Mucosa of rectum (tissue), 2 donors: Measurements from ENCODE around the gene ADORA3.
A peak's percentile ranks its signal among the peaks of the same experiment; 100 is the strongest.

Experiments
- H3K27ac ChIP-seq, 2 donors: one replicate each; pipeline ENCODE4 v1.7.0; 2013; ENCODE audit warnings: inconsistent platforms in 2 of 2, low read depth in 2 of 2, low read length in 2 of 2
- H3K27me3 ChIP-seq, 2 donors: one replicate each; pipeline ENCODE4 v1.7.0; 2013; ENCODE audit warnings: low read length in 2 of 2; ENCODE audit not compliant: control insufficient read depth in 2 of 2, insufficient read depth in 2 of 2
- H3K36me3 ChIP-seq, 2 donors: one replicate each; pipeline ENCODE4 v1.7.0; 2013; ENCODE audit warnings: low read length in 2 of 2; ENCODE audit not compliant: control insufficient read depth in 2 of 2, insufficient read depth in 2 of 2
- H3K4me1 ChIP-seq, 2 donors: one replicate each; pipeline ENCODE4 v1.7.0; 2013; ENCODE audit warnings: low read length in 2 of 2, mild to moderate bottlenecking in 1 of 2; ENCODE audit not compliant: control insufficient read depth in 2 of 2, insufficient read depth in 2 of 2
- H3K4me3 ChIP-seq, 2 donors: one replicate each; pipeline ENCODE4 v1.7.0; 2013; ENCODE audit warnings: low read length in 2 of 2
- H3K9ac ChIP-seq, 2 donors: one replicate each; pipeline ENCODE4 v1.7.0; 2013; ENCODE audit warnings: low read length in 2 of 2, low read depth in 1 of 2, mild to moderate bottlenecking in 1 of 2
- H3K9me3 ChIP-seq, 2 donors: one replicate each; pipeline ENCODE4 v1.7.0; 2013; ENCODE audit warnings: low read length in 2 of 2; ENCODE audit not compliant: control insufficient read depth in 2 of 2
- donor health status: healthy.
- donor health status: Normal muscosa, but diverticular disease.

The ADORA3 gene

DNA sequence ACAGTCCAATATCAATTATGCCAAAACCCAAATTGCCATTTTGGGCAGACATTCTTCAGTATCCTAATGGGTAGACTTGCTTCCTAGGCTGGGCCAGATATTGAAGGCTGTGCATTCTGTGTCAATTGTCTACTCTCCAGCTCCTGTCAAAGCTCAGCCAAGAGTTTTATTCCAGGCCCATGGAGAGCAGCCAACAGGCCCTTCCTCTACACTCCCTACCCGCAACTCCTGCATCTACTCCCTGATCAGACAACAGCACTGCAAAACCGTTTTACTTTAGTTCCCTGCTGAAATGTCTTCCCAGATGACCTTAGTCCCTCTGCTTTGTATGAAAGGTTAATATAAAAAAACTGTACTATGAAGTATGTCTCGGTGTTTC is 6.6 kb upstream of the ADORA3 start:
- Histone ChIP-seq H3K36me3 (no peaks in the 10 kb centered on the region), H3K4me1 (peaks cover 30% of the 10 kb centered on the region in 2 donors), H3K27me3 (no peaks in the 10 kb centered on the region), H3K9me3 (no peaks in the 10 kb centered on the region), H3K4me3 (no peak overlapping the region), H3K27ac (no peak overlapping the region), H3K9ac (no peak overlapping the region)

DNA sequence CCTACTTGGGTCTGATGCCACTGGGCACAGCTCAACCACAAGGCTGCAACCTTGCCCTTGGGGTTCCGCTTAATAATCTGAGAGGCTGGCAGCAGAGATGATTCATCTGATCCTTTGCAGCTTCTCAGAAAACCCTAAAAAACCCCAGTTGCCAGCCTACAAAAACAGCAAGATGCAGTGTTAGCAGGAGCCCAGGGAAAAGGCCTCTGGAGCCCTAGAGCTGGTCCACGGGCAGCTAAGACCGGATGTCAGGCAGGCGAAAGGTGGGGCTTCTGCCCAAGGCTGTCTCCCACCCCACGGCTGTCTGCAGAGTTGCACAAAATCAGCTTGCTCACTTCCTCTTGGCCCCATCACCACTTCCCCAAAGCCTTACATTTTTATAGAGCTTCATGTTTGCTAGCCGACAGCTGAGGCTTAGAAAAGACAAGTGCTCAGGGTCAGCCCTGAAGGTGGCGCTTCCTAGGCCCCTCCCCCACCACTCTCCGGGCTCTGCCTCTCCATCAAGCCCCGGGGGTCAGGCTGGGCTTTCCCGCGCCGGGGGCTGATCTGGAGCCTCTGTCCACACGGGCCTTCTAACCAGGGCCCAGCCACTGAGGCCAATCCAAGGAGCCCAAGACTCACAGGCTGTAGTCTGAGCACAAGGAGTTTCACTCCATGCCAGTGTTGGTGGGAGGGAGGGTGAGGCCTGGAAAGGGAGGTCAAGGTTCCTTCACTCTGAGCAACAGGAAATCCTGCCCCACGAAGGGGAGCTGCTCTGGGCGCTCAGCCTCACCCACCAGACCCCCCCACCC is 4.2 kb upstream of the ADORA3 start:
- H3K4me1 ChIP-seq = peaks cover 32 to 33% of the 10 kb centered on the region in 2 donors
- no peaks in the 10 kb centered on the region for H3K36me3 ChIP-seq
- no peaks in the 10 kb centered on the region for H3K9me3 ChIP-seq
- peak overlapping the region; percentile 79 to 84 for H3K9ac ChIP-seq
- H3K27me3 ChIP-seq = no peaks in the 10 kb centered on the region
- H3K27ac ChIP-seq = peak overlapping the region; percentile 96 to 99
- H3K4me3 ChIP-seq = peak overlapping the region; percentile 65 to 77

DNA sequence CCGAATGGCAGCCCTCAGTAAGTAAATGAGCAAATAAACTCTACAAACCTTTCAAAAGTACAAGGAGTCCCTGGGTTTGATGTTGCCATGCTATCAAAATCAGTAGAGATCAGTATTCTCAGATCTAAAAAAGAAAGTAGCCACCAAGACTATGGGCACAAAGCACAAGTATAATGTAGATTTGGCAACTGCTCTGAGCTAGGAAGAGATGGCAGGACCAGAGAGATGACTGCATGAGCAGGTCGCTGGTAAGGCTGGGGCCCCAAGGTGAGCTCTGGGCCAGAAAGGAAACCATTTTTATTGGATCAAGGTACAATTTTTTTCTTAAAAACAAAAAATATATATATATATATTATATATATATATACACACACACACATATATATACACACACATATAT is 3.1 kb upstream of the ADORA3 start:
- H3K4me1 ChIP-seq = peaks cover 32 to 33% of the 10 kb centered on the region in 2 donors

DNA sequence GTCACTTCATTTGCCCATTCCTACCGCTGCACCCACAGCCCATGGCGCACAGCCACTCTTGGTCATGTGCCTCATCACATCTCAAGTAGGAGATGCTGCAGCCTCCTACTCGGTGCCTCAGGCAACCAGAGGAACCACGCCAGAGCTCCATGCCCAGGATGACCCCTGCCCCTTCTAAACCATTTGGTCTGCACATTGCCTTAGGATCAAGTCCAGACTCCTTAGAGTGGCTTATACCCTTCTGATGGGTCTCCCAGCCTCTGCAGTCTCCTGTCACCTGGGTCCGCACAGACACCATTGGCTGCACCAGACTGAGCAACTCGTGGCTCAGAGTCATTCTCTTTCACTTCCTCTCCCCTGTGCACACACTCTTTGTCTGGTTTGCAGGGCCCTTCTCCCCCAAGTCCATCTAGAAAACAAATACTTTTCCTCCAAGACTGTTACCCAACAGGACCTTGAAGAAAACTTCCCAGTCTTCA is 2.2 kb upstream of the ADORA3 start:
- no peaks in the 10 kb centered on the region for H3K27me3 ChIP-seq
- no peaks in the 10 kb centered on the region for H3K36me3 ChIP-seq
- peak overlapping the region; percentile 44 to 56 for H3K27ac ChIP-seq
- H3K4me1 ChIP-seq = peaks cover 32 to 33% of the 10 kb centered on the region in 2 donors
- peak overlapping the region in 1 of 2 donors; percentile 16 for H3K4me3 ChIP-seq
- no peaks in the 10 kb centered on the region for H3K9me3 ChIP-seq
- no peak overlapping the region for H3K9ac ChIP-seq

More for the DNA sequence above, 3.1 kb upstream of the ADORA3 start:
- no peak overlapping the region for H3K4me3 ChIP-seq
- H3K9ac ChIP-seq = peak overlapping the region in 1 of 2 donors; percentile 14
- H3K27ac ChIP-seq = peak overlapping the region; percentile 44 to 56
- H3K36me3 ChIP-seq = no peaks in the 10 kb centered on the region
- no peaks in the 10 kb centered on the region for H3K27me3 ChIP-seq
- H3K9me3 ChIP-seq = no peaks in the 10 kb centered on the region

DNA sequence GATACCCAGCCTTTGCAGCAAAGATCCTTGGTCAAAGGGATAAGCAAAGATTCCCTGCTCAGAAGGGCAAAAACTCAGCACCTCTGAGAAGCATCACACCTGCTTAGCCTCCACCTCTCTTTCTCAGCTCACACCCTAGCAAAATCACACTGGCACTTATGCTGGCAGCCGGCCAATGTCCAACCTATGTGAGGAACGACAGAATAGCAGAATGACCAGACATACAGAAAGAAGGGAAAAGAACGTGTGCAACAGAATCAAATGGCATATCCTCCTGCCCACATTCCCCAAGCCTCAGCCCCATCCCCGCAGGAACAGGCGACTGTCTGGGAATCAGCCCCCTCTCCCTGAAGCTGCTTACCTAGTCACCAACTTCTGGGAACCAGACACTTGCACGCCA is 664 bp upstream of the ADORA3 start:
- Histone ChIP-seq H3K27me3 (no peaks in the 10 kb centered on the region), H3K27ac (peak overlapping the region; percentile 15 to 52), H3K4me1 (peaks cover 24 to 32% of the 10 kb centered on the region in 2 donors), H3K4me3 (no peak overlapping the region), H3K9ac (no peak overlapping the region), H3K36me3 (no peaks in the 10 kb centered on the region), H3K9me3 (no peaks in the 10 kb centered on the region)

DNA sequence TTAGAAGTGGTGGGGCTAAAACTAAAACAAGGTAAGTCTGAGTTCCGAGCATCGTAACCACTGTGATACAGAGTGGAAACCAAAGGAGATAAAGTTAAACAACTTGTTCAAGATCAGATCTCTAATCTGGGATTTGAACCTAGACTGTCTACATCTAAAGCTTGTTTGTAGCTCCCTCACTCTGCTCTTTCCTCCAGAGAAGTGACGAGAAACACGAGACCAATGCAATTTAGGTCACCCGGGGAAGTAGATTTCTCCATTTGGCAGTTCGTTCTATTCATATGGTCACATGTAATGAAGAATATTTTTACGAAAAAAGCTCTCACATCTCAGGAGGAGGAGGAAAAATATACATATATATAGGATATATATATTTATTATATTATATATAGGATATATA is 1.8 kb downstream of the ADORA3 start:
- Histone ChIP-seq H3K27me3 (no peaks in the 10 kb centered on the region), H3K27ac (no peak overlapping the region), H3K9me3 (no peaks in the 10 kb centered on the region), H3K4me3 (peak overlapping the region in 1 of 2 donors; percentile 8), H3K36me3 (no peaks in the 10 kb centered on the region), H3K4me1 (peaks cover 9 to 13% of the 10 kb centered on the region in 2 donors), H3K9ac (no peak overlapping the region)

DNA sequence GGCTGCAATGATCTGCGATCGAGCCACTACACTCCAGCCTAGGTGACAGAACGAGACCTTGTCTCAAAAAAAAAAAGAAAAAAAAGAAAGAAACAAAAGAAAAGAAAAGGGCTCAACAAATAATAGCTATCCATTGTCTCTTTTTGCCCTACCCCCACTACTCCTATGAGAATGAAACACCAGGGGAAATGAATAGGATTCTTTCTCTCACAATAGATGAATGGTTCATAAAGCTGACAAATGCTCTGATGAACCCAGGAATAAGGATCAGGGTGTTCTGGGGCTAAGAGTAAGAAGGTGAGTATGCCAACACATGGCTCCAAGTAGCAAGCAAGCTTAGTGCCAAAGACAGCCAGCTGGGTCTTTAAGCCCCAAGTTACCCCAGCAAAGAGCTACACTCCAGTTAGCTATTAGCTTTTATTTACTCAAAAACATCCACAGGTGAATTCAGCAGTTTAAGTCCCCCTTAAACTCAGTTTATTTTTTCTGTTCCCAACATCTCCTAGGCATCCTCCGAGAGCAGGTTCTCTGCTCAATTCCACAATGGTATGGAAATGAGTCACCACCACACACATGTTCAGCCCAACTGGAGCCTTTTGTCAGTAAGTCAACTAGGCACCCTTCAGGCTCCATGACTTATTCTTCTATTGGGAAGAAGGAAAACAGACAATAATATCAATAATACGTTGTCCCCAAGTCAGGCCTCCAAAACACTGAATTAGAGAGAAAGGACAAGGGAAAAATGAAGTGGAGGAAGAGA is 4.2 kb downstream of the ADORA3 start:
- Histone ChIP-seq H3K27me3 (no peaks in the 10 kb centered on the region), H3K9ac (no peak overlapping the region), H3K27ac (no peak overlapping the region), H3K4me1 (peaks cover 2 to 3% of the 10 kb centered on the region in 2 donors), H3K9me3 (no peaks in the 10 kb centered on the region), H3K36me3 (no peaks in the 10 kb centered on the region), H3K4me3 (no peak overlapping the region)

DNA sequence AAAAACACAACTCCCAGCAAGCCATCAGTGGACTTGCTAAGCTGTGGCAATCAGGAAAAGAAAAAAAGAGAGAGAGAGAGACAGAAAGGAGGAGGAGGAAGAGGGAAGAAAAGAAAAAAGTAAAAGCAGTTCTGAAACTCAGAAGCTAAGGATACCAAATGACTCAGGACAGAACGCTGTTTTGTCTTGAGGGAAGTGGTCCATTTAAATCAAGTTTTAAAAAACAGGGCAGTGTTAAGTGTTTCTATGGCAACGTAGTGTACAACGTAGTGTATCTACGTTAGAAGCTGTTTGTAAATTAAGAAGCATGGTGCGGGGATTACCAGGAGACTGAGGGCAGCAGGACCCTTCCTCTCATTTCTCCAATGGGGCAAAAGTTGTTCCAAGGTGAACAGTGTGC is 5.8 kb downstream of the ADORA3 start:
- Histone ChIP-seq H3K36me3 (no peaks in the 10 kb centered on the region), H3K9ac (no peak overlapping the region), H3K27me3 (no peaks in the 10 kb centered on the region), H3K27ac (no peak overlapping the region), H3K4me3 (no peak overlapping the region), H3K4me1 (no peaks in the 10 kb centered on the region), H3K9me3 (no peaks in the 10 kb centered on the region)

DNA sequence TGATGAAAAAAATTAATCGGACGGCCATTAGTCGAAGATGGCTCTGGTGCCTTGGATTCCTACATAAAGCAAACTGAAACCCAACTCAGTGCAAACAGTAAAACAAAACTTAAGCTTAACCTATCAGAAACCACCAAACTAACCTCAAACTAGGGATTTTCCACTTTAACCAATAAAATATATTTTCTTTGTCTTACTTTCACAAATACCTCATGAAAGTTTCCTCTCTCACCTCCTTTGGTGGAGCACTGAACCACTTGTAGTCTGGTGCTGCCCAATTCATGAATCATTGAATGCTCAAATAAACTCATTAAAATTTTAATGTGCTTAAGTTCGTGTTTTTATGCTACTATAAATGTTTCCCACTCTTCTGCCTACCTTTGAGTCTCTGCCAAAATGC is 7.0 kb downstream of the ADORA3 start:
- Histone ChIP-seq H3K4me1 (no peaks in the 10 kb centered on the region), H3K36me3 (no peaks in the 10 kb centered on the region), H3K4me3 (no peak overlapping the region), H3K27me3 (no peaks in the 10 kb centered on the region), H3K9ac (no peak overlapping the region), H3K9me3 (no peaks in the 10 kb centered on the region), H3K27ac (no peak overlapping the region)

DNA sequence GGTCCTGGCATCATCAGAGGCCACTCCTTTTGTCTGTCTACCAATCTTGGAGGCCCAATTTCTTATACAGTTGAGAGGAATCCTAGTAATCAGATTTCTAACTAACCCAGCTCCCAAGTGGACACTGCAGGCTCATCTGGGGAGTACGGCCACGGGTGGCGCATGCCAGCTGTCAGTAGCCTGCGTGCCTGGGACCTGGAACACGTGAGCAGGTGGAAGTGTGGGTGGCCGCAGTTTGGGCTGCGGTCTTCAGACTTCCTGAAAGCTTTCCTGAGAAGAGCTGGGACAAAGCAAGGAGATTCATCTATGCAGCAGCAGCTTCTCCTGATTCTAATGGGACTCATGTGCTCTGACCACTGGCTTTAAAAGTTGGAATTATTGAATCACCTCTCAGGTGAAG is 12.4 kb downstream of the ADORA3 start:
- Histone ChIP-seq H3K27ac (peak overlapping the region; percentile 28 to 48), H3K4me3 (no peak overlapping the region), H3K9me3 (no peaks in the 10 kb centered on the region), H3K9ac (no peak overlapping the region), H3K27me3 (no peaks in the 10 kb centered on the region), H3K36me3 (no peaks in the 10 kb centered on the region), H3K4me1 (no peaks in the 10 kb centered on the region)
